GM12873 (cell line): ENCODE results near the gene RFX1.

Experiments
- CTCF ChIP-seq: IDR thresholded peaks from 2 replicates; pipeline ENCODE4 v1.5.1; 2012; ENCODE audit warnings: low read depth, mild to moderate bottlenecking, moderate library complexity, low read length, control low read depth; ENCODE audit not compliant: insufficient read depth; ENCODE audit errors: missing control alignments

The RFX1 gene

GRCh38 chr19:14006085-14006765 is at the start of gene RFX1:
Gene RFX1, minus strand, starts transcription at chr19:14006320. Its CDS starts 12,477 bp downstream, at chr19:13993843.
- no peak for TF ChIP-seq CTCF

- TF ChIP-seq CTCF = no peak
Observed at GRCh38 chr19:14055396-14055795, 49.3 kb upstream of the RFX1 start.

GRCh38 chr19:14054721-14055120 is 48.6 kb upstream of the RFX1 start:
- TF ChIP-seq CTCF = no peak

- no peak for TF ChIP-seq CTCF
Observed at GRCh38 chr19:14054099-14054498, 48.0 kb upstream of the RFX1 start.

- no peak for TF ChIP-seq CTCF
Observed at GRCh38 chr19:14053500-14053899, 47.4 kb upstream of the RFX1 start.

GRCh38 chr19:14053032-14053431 is 46.9 kb upstream of the RFX1 start:
- no peak for TF ChIP-seq CTCF

GRCh38 chr19:14052470-14052869 is 46.4 kb upstream of the RFX1 start:
- TF ChIP-seq CTCF = no peak
